WTC11 (cell line): ENCODE data around the gene ATF4. TPM values are rescaled to one million over a fixed set of nuclear protein-coding genes. Genes with fewer than 3 reads are reported as not detected.
A peak's percentile ranks its signal among the peaks of the same experiment; 100 is the strongest.

Source experiments
- ARID4B ChIP-seq: sonication (generic); formaldehyde crosslinking; IDR thresholded peaks from 2 replicates; pipeline ENCODE4 v1.8.0; 2023; ENCODE audit warnings: missing genetic modification reagents, mild to moderate bottlenecking, borderline replicate concordance
- CBFB ChIP-seq: sonication (generic); formaldehyde crosslinking; IDR thresholded peaks from 2 replicates; pipeline ENCODE4 v1.8.1; 2022; ENCODE audit warnings: mild to moderate bottlenecking, low read depth, missing genetic modification reagents
- EMX1 ChIP-seq: fragments of 250-450 bp; sonication (Bioruptor Pico); IDR thresholded peaks from 2 replicates; pipeline ENCODE4 v1.8.0; 2021; ENCODE audit warnings: mild to moderate bottlenecking
- FOXK1 ChIP-seq: sonication (generic); formaldehyde crosslinking; IDR thresholded peaks from 2 replicates; pipeline ENCODE4 v1.8.0; 2022; ENCODE audit warnings: mild to moderate bottlenecking, moderate library complexity, missing genetic modification reagents
- GABPB1 ChIP-seq: sonication (generic); formaldehyde crosslinking; IDR thresholded peaks from 2 replicates; pipeline ENCODE4 v1.8.1; 2023; ENCODE audit warnings: mild to moderate bottlenecking, missing genetic modification reagents
- GRHL2 ChIP-seq: fragments of 250-450 bp; sonication (Bioruptor Pico); IDR thresholded peaks from 2 replicates; pipeline ENCODE4 v1.8.0; 2022; ENCODE audit warnings: mild to moderate bottlenecking, moderate library complexity; ENCODE audit not compliant: insufficient replicate concordance, severe bottlenecking
- IRF1 ChIP-seq: sonication (generic); formaldehyde crosslinking; IDR thresholded peaks from 2 replicates; pipeline ENCODE4 v1.8.0; 2023; ENCODE audit warnings: missing genetic modification reagents
- IRF2 ChIP-seq: sonication (generic); formaldehyde crosslinking; IDR thresholded peaks from 2 replicates; pipeline ENCODE4 v1.8.0; 2022; ENCODE audit warnings: low read depth, missing genetic modification reagents, borderline replicate concordance
- MXD4 ChIP-seq: fragments of 250-450 bp; sonication (Bioruptor Pico); IDR thresholded peaks from 2 replicates; pipeline ENCODE4 v1.8.0; 2021; ENCODE audit warnings: mild to moderate bottlenecking, moderate library complexity, borderline replicate concordance
- MYBL2 ChIP-seq: sonication (generic); formaldehyde crosslinking; IDR thresholded peaks from 2 replicates; pipeline ENCODE4 v1.8.1; 2023; ENCODE audit warnings: mild to moderate bottlenecking, moderate library complexity, missing genetic modification reagents
- NFE2L1 ChIP-seq: sonication (generic); formaldehyde crosslinking; IDR thresholded peaks from 2 replicates; pipeline ENCODE4 v1.8.1; 2023; ENCODE audit warnings: missing genetic modification reagents
- NFYB ChIP-seq: sonication (generic); formaldehyde crosslinking; conservative IDR thresholded peaks from 2 replicates; pipeline ENCODE4 v1.8.0; 2022; ENCODE audit warnings: low read depth, missing genetic modification reagents
- NR1H2 ChIP-seq: sonication (generic); formaldehyde crosslinking; IDR thresholded peaks from 2 replicates; pipeline ENCODE4 v1.9.0; 2021; ENCODE audit warnings: mild to moderate bottlenecking, moderate library complexity, missing genetic modification reagents
- OVOL2 ChIP-seq: fragments of 250-450 bp; sonication (Bioruptor Pico); IDR thresholded peaks from 2 replicates; pipeline ENCODE4 v1.9.0; 2021; ENCODE audit warnings: mild to moderate bottlenecking, borderline replicate concordance
- PRRX2 ChIP-seq: fragments of 250-450 bp; sonication (Bioruptor Pico); IDR thresholded peaks from 2 replicates; pipeline ENCODE4 v1.8.0; 2021; ENCODE audit warnings: mild to moderate bottlenecking
- SMAD3 ChIP-seq: sonication (generic); formaldehyde crosslinking; IDR thresholded peaks from 2 replicates; pipeline ENCODE4 v1.8.0; 2022; ENCODE audit warnings: missing genetic modification reagents, mild to moderate bottlenecking, borderline replicate concordance
- SMAD4 ChIP-seq: sonication (generic); formaldehyde crosslinking; IDR thresholded peaks from 2 replicates; pipeline ENCODE4 v1.8.0; 2022; ENCODE audit warnings: mild to moderate bottlenecking, missing genetic modification reagents
- SP1 ChIP-seq: sonication (generic); formaldehyde crosslinking; conservative IDR thresholded peaks from 2 replicates; pipeline ENCODE4 v1.8.1; 2022; ENCODE audit warnings: missing genetic modification reagents
- TEAD1 ChIP-seq: sonication (generic); formaldehyde crosslinking; IDR thresholded peaks from 2 replicates; pipeline ENCODE4 v1.8.0; 2022; ENCODE audit warnings: mild to moderate bottlenecking, missing genetic modification reagents
- TEAD4 ChIP-seq: sonication (generic); formaldehyde crosslinking; IDR thresholded peaks from 2 replicates; pipeline ENCODE4 v1.8.0; 2022; ENCODE audit warnings: mild to moderate bottlenecking, missing genetic modification reagents
- ZNF121 ChIP-seq: sonication (generic); formaldehyde crosslinking; IDR thresholded peaks from 2 replicates; pipeline ENCODE4 v1.8.0; 2023; ENCODE audit warnings: missing genetic modification reagents
- ZNF219 ChIP-seq: sonication (generic); formaldehyde crosslinking; IDR thresholded peaks from 2 replicates; pipeline ENCODE4 v1.8.0; 2023; ENCODE audit warnings: missing genetic modification reagents, mild to moderate bottlenecking, borderline replicate concordance
- ZNF423 ChIP-seq: fragments of 250-450 bp; sonication (Bioruptor Pico); IDR thresholded peaks from 2 replicates; pipeline ENCODE4 v2.1.2; 2022; ENCODE audit warnings: mild to moderate bottlenecking, moderate library complexity
- ZNF671 ChIP-seq: fragments of 250-450 bp; sonication (Bioruptor Pico); IDR thresholded peaks from 2 replicates; pipeline ENCODE4 v1.8.0; 2021; ENCODE audit warnings: mild to moderate bottlenecking
- total RNA-seq: library from RNA; stranded (reverse); gene quantifications from 3 replicates; pipeline ENCODE4 v1.2.3, GENCODE V29; 2021
- TF ChIP-seq, protein P1 (sequence below): sonication (generic); formaldehyde crosslinking; IDR thresholded peaks from 2 replicates; pipeline ENCODE4 v1.8.1; 2023; ENCODE audit warnings: mild to moderate bottlenecking, moderate library complexity, missing genetic modification reagents
- TF ChIP-seq, protein P2 (sequence below): sonication (generic); formaldehyde crosslinking; IDR thresholded peaks from 2 replicates; pipeline ENCODE4 v1.8.1; 2022; ENCODE audit warnings: mild to moderate bottlenecking, missing genetic modification reagents, moderate library complexity, borderline replicate concordance
- TF ChIP-seq, protein P3 (sequence below): fragments of 200-600 bp; IDR thresholded peaks from 2 replicates; pipeline ENCODE4 v1.8.0; 2022; ENCODE audit warnings: antibody characterized with exemption
- TF ChIP-seq, protein P4 (sequence below): sonication (generic); formaldehyde crosslinking; IDR thresholded peaks from 2 replicates; pipeline ENCODE4 v1.8.0; 2022; ENCODE audit warnings: mild to moderate bottlenecking, missing genetic modification reagents

ATF4 gene
- total RNA-seq, 1 experiment from 2014 or later = 460 TPM

- TF ChIP-seq SP1 (CRISPR knock-in tag) = peak; percentile 56
- TF ChIP-seq SMAD3 (CRISPR knock-in tag) = peak; percentile 97
- TF ChIP-seq ZNF423 (CRISPR knock-in tag) = no peak
- peak; percentile 97 for TF ChIP-seq TEAD4 (CRISPR knock-in tag)
- peak; percentile 91 for TF ChIP-seq IRF1 (CRISPR knock-in tag)
- TF ChIP-seq NR1H2 = peak; percentile 72; the same call in 1 of the 2 replicates
- peak; percentile 95 for TF ChIP-seq SMAD4 (CRISPR knock-in tag)
- TF ChIP-seq GABPB1 (CRISPR knock-in tag) = peak; percentile 51; the same call in 1 of the 2 replicates
- TF ChIP-seq GRHL2 (CRISPR knock-in tag) = no peak
- TF ChIP-seq, protein P1, sequence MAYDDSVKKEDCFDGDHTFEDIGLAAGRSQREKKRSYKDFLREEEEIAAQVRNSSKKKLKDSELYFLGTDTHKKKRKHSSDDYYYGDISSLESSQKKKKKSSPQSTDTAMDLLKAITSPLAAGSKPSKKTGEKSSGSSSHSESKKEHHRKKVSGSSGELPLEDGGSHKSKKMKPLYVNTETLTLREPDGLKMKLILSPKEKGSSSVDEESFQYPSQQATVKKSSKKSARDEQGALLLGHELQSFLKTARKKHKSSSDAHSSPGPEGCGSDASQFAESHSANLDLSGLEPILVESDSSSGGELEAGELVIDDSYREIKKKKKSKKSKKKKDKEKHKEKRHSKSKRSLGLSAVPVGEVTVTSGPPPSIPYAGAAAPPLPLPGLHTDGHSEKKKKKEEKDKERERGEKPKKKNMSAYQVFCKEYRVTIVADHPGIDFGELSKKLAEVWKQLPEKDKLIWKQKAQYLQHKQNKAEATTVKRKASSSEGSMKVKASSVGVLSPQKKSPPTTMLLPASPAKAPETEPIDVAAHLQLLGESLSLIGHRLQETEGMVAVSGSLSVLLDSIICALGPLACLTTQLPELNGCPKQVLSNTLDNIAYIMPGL (CRISPR knock-in tag) = 0 out of 2 replicates have a peak, but pooled peaks have one; percentile 17
- TF ChIP-seq OVOL2 (CRISPR knock-in tag) = no peak
- no peak for TF ChIP-seq ZNF121 (CRISPR knock-in tag)
- no peak for TF ChIP-seq PRRX2 (CRISPR knock-in tag)
- peak; percentile 83; the same call in 1 of the 2 replicates for TF ChIP-seq CBFB (CRISPR knock-in tag)
- peak; percentile 94 for TF ChIP-seq ZNF219 (CRISPR knock-in tag)
- peak; percentile 30 for TF ChIP-seq NFYB (CRISPR knock-in tag)
- TF ChIP-seq, protein P2, sequence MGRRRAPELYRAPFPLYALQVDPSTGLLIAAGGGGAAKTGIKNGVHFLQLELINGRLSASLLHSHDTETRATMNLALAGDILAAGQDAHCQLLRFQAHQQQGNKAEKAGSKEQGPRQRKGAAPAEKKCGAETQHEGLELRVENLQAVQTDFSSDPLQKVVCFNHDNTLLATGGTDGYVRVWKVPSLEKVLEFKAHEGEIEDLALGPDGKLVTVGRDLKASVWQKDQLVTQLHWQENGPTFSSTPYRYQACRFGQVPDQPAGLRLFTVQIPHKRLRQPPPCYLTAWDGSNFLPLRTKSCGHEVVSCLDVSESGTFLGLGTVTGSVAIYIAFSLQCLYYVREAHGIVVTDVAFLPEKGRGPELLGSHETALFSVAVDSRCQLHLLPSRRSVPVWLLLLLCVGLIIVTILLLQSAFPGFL = peak; percentile 94; the same call in 1 of the 2 replicates
- peak; percentile 37; the same call in 1 of the 2 replicates for TF ChIP-seq IRF2 (CRISPR knock-in tag)
- peak; percentile 99 for TF ChIP-seq ARID4B (CRISPR knock-in tag)
- peak; percentile 95 for TF ChIP-seq NFE2L1 (CRISPR knock-in tag)
- TF ChIP-seq MYBL2 (CRISPR knock-in tag) = peak; percentile 94
- TF ChIP-seq TEAD1 (CRISPR knock-in tag) = peak; percentile 97
- TF ChIP-seq MXD4 (CRISPR knock-in tag) = no peak
- TF ChIP-seq, protein P3, sequence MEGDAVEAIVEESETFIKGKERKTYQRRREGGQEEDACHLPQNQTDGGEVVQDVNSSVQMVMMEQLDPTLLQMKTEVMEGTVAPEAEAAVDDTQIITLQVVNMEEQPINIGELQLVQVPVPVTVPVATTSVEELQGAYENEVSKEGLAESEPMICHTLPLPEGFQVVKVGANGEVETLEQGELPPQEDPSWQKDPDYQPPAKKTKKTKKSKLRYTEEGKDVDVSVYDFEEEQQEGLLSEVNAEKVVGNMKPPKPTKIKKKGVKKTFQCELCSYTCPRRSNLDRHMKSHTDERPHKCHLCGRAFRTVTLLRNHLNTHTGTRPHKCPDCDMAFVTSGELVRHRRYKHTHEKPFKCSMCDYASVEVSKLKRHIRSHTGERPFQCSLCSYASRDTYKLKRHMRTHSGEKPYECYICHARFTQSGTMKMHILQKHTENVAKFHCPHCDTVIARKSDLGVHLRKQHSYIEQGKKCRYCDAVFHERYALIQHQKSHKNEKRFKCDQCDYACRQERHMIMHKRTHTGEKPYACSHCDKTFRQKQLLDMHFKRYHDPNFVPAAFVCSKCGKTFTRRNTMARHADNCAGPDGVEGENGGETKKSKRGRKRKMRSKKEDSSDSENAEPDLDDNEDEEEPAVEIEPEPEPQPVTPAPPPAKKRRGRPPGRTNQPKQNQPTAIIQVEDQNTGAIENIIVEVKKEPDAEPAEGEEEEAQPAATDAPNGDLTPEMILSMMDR = no peak
- TF ChIP-seq FOXK1 = peak; percentile 95
- TF ChIP-seq, protein P4, sequence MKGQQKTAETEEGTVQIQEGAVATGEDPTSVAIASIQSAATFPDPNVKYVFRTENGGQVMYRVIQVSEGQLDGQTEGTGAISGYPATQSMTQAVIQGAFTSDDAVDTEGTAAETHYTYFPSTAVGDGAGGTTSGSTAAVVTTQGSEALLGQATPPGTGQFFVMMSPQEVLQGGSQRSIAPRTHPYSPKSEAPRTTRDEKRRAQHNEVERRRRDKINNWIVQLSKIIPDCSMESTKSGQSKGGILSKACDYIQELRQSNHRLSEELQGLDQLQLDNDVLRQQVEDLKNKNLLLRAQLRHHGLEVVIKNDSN = peak; percentile 76; the same call in 1 of the 2 replicates
- TF ChIP-seq EMX1 (CRISPR knock-in tag) = no peak
- no peak for TF ChIP-seq ZNF671 (CRISPR knock-in tag)
These were observed 25.3 kb downstream of the ATF4 start (continued) for GRCh38 chr22:39545386-39546365.
